Measurements from ENCODE around the gene RAB3B.

DNA sequence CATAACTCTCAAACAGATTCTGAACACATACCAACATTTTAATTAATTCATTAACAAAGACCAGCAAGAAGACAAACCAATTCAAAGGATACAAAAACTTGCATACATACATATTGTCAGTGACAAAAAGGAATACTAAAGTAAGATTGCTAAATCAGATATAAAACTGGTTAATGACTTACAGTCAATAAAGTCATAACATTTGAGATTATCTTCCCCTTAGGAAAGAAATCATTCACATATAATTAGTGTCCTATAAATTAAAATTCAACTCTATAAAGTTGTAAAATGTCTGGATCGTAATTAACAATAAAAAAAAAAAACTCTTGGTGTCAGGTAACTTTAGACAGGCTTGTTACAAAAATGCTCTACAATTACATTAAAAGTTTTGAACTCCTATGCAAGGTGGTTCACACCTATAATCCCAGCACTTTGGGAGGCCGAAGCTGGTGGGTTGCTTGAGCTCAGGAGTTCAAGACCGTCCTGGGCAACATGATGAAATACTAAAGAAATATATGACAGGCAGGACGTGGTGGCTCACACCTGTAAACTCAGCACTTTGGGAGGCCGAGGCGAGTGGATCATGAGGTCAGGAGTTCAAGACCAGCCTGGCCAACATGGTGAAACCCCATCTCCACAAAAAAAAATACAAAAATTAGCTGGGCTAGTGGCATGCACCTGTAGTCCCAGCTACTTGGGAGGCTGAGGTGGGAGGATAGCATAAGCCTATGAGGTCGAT, 17.7 kb upstream of the RAB3B start:
- TF ChIP-seq, protein P1, sequence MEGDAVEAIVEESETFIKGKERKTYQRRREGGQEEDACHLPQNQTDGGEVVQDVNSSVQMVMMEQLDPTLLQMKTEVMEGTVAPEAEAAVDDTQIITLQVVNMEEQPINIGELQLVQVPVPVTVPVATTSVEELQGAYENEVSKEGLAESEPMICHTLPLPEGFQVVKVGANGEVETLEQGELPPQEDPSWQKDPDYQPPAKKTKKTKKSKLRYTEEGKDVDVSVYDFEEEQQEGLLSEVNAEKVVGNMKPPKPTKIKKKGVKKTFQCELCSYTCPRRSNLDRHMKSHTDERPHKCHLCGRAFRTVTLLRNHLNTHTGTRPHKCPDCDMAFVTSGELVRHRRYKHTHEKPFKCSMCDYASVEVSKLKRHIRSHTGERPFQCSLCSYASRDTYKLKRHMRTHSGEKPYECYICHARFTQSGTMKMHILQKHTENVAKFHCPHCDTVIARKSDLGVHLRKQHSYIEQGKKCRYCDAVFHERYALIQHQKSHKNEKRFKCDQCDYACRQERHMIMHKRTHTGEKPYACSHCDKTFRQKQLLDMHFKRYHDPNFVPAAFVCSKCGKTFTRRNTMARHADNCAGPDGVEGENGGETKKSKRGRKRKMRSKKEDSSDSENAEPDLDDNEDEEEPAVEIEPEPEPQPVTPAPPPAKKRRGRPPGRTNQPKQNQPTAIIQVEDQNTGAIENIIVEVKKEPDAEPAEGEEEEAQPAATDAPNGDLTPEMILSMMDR (IDR thresholded peaks at IDR 0.05), result no peak
- no peak for TF ChIP-seq POLR2AphosphoS5 (IDR thresholded peaks at IDR 0.05)

Data from breast epithelium (tissue), 3 donors.